ENCODE data around the gene RAB36. TPM values are rescaled to one million over a fixed set of nuclear protein-coding genes. Genes with fewer than 3 reads are reported as not detected.

The RAB36 gene, protein sequence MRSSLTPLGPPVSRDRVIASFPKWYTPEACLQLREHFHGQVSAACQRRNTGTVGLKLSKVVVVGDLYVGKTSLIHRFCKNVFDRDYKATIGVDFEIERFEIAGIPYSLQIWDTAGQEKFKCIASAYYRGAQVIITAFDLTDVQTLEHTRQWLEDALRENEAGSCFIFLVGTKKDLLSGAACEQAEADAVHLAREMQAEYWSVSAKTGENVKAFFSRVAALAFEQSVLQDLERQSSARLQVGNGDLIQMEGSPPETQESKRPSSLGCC
- total RNA-seq (1 to 10 TPM in 1 of 2 experiments, under 1 TPM in 1; 0.93 to 1.5 TPM), polyA plus RNA-seq (1.5 TPM)

DNA sequence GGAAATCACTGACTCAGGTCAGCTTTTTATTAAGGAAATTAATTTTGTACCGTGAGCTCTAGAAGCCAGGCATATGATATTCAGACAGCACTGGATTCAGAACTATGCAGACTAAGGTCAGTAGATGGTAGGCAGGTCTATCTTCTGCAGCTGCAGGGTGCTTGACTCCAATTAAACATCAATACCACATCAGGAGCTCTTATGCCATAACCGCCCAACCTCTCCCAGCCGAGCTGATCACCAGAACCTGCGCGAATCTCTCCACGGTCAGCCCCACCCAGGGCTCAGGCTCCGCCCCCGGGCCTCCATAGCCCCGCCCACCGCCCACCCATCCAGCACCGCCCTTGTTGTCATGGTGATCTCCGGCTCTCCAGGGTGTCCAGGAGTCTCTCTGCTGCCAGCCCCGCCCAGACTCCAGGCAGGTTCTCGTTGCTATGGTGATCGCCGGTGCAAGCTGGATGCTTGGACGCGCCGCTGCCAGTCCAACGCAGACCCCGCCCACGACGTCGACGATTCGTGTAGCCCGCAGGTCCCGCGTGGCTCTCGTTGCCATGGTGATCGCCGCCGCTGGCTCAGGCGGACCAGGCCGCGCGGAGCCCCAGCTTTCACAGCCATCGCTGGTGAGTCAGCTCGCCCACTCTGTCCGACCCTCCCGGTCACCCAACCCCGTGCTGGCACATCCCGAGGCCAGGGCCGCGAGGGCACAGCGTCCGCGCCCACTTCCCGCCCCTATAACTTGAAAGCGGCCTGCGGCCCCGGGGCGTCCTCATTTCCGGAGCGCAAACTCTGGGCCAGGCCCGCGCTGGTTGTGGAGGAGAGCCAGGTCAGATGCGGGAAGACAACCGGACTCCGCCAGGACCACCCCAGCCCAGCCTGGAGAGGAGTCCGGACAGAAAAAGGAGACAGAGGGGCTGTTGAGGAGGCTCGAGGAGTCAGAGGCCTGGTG, at the start of gene RAB36:
TSS of gene RAB36 (plus strand) at position 546 of the 946 bp plus-strand sequence. CDS start 1,140 bp downstream, outside the sequence.
- H3K9me3 ChIP-seq (ENCODE audit: low read length): no peaks in the 10 kb centered on the region
- peak within 1 kb of the TSS; percentile 76 to 89 (median 80) for H3K4me3 Mint-ChIP-seq
- H3K36me3 Mint-ChIP-seq: peaks cover 0 to 2% (median 0%) of the 10 kb centered on the region in 3 donors
- peaks cover 41 to 60% (median 54%) of the 10 kb centered on the region in 3 donors for H3K4me1 Mint-ChIP-seq
- peaks cover 43% of the 10 kb centered on the region for H3K4me1 ChIP-seq (ENCODE audit: insufficient read depth, low read length)
- peak within 1 kb of the TSS; percentile 48 for H3K27ac ChIP-seq (ENCODE audit: low read depth, low read length)
- peaks cover 7% of the 10 kb centered on the region for H3K27me3 ChIP-seq (ENCODE audit: insufficient read depth, low read length, poor library complexity, severe bottlenecking)
- peak; percentile 86 to 97 (median 91) for DNase-seq
- H3K4me3 ChIP-seq (ENCODE audit: low read length): peak within 1 kb of the TSS; percentile 40
- ChIA-PET CTCF (interaction anchor here (1.0 to 2.4 kb wide), 9 partner anchors 10 to 190 kb away, joined by 3 to 10 read pairs (median 7); no protein-coding TSS in a partner anchor), POLR2A (interaction anchor here (0.6 kb wide), 2 partner anchors 9 to 25 kb away, joined by 4 read pairs; no protein-coding TSS in a partner anchor)
- H3K27me3 Mint-ChIP-seq: peaks cover 0 to 3% of the 10 kb centered on the region in 2 donors
- no peaks in the 10 kb centered on the region for H3K36me3 ChIP-seq (ENCODE audit: insufficient read depth, low read length)
- H3K9me3 Mint-ChIP-seq: peaks cover 0 to 2% (median 0%) of the 10 kb centered on the region in 5 donors
- peak within 1 kb of the TSS; percentile 92 to 99 (median 96) for H3K27ac Mint-ChIP-seq

DNA sequence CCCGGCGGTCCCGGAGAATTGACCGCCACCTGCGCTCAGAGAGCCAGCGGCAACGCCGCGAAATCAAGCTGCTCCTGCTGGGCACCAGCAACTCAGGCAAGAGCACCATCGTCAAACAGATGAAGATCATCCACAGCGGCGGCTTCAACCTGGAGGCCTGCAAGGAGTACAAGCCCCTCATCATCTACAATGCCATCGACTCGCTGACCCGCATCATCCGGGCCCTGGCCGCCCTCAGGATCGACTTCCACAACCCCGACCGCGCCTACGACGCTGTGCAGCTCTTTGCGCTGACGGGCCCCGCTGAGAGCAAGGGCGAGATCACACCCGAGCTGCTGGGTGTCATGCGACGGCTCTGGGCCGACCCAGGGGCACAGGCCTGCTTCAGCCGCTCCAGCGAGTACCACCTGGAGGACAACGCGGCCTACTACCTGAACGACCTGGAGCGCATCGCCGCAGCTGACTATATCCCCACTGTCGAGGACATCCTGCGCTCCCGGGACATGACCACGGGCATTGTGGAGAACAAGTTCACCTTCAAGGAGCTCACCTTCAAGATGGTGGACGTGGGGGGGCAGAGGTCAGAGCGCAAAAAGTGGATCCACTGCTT, 49.4 kb upstream of the RAB36 start:
- Histone ChIP-seq H3K27ac (ENCODE audit: low read depth, low read length) (no peak overlapping the region), H3K27me3 (ENCODE audit: insufficient read depth, low read length, poor library complexity, severe bottlenecking) (peaks cover 12% of the 10 kb centered on the region), H3K9me3 (ENCODE audit: low read length) (no peaks in the 10 kb centered on the region), H3K4me1 (ENCODE audit: insufficient read depth, low read length) (no peaks in the 10 kb centered on the region), H3K36me3 (ENCODE audit: insufficient read depth, low read length) (no peaks in the 10 kb centered on the region), H3K4me3 (ENCODE audit: low read length) (no peak overlapping the region)
- no peaks in the 10 kb centered on the region for H3K9me3 Mint-ChIP-seq
- no peak overlapping the region for H3K27ac Mint-ChIP-seq
- H3K4me3 Mint-ChIP-seq: no peak overlapping the region
- no peak for DNase-seq
- POLR2A ChIA-PET: no interaction called here
- H3K27me3 Mint-ChIP-seq: no peaks in the 10 kb centered on the region
- H3K4me1 Mint-ChIP-seq: no peaks in the 10 kb centered on the region
- CTCF ChIA-PET: interaction anchor here (0.6 kb wide), 1 partner anchor 28 kb away, joined by 3 read pairs; no protein-coding TSS in a partner anchor
- H3K36me3 Mint-ChIP-seq: no peaks in the 10 kb centered on the region

DNA sequence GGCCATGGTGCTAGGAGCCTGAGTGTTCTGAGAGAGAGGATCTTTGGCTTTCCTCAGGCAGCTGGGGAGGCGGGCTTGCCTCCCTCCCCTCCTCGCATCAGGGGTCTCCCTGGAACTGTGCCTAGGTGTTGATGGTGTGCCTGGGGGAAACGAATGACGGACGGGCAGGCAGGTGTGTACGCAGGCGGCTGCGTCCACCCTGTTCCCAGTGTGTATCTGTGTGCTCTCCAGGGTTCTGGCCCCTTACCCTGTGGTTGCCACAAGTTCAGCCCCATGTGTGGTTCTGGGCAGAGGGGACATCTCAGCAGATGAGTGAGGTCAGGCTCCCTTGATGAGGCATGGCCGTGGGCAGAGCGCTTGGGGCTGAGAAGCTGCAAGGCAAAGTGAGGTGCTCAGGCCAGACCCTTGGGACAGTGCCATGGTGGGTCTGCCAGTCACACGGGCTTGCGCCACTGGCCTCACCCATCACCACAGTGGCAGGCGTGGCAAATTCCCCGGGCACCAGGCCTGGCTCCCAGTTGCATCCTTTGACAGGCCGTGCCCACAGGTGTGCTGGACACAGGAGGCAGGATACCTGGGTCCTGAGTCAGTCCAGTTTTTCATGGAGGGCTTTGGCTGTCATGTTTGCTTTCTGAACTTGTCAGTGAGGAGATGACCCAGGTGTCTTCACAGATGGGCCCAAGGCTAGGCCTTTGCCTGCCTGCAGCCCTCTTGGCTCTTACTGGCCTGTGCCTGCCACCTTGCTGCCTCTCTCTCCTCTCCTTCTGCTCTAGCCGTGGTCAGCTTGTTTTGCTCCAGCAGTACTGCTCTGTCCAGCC, 47.7 kb upstream of the RAB36 start:
- H3K4me1 ChIP-seq (ENCODE audit: insufficient read depth, low read length): no peaks in the 10 kb centered on the region
- Mint-ChIP-seq H3K4me1 (no peaks in the 10 kb centered on the region), H3K4me3 (no peak overlapping the region), H3K9me3 (no peaks in the 10 kb centered on the region), H3K36me3 (no peaks in the 10 kb centered on the region), H3K27me3 (no peaks in the 10 kb centered on the region), H3K27ac (peak overlapping the region in 1 of 8 donors; percentile 17)
- no peak for DNase-seq
- peaks cover 12% of the 10 kb centered on the region for H3K27me3 ChIP-seq (ENCODE audit: insufficient read depth, low read length, poor library complexity, severe bottlenecking)
- H3K27ac ChIP-seq (ENCODE audit: low read depth, low read length): no peak overlapping the region
- no peaks in the 10 kb centered on the region for H3K9me3 ChIP-seq (ENCODE audit: low read length)
- no peak overlapping the region for H3K4me3 ChIP-seq (ENCODE audit: low read length)
- POLR2A ChIA-PET: no interaction called here
- CTCF ChIA-PET: no interaction called here
- no peaks in the 10 kb centered on the region for H3K36me3 ChIP-seq (ENCODE audit: insufficient read depth, low read length)

DNA sequence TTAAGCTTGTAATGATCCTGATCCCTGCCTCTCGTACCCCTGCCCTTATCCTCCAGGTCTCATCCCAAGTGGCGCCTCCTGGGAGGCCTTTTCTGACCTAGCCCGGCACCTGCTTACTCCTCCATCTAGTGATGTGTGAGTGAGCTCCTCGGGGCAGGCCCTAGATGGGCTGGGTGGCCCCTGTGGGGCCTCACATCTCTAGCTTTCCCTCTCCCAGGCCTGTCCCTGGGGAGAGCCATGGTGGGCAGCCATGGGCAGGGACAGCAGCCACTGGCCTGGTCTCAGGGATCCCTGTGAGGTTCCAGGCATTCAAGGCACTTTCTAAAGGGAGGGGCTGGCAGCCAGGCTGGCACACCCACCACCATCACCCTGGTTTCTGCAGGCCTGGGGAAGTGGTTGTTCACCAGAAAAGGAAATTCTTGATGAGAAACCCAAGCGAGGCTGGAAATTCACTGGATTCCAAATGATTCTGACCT, 47.0 kb upstream of the RAB36 start:
- H3K4me1 Mint-ChIP-seq: no peaks in the 10 kb centered on the region
- no peak overlapping the region for H3K27ac ChIP-seq (ENCODE audit: low read depth, low read length)
- no peaks in the 10 kb centered on the region for H3K36me3 Mint-ChIP-seq
- no peaks in the 10 kb centered on the region for H3K27me3 Mint-ChIP-seq
- no peak overlapping the region for H3K27ac Mint-ChIP-seq
- peaks cover 12% of the 10 kb centered on the region for H3K27me3 ChIP-seq (ENCODE audit: insufficient read depth, low read length, poor library complexity, severe bottlenecking)
- no peaks in the 10 kb centered on the region for H3K4me1 ChIP-seq (ENCODE audit: insufficient read depth, low read length)
- no peak overlapping the region for H3K4me3 ChIP-seq (ENCODE audit: low read length)
- no peak overlapping the region for H3K4me3 Mint-ChIP-seq
- no peaks in the 10 kb centered on the region for H3K36me3 ChIP-seq (ENCODE audit: insufficient read depth, low read length)
- H3K9me3 ChIP-seq (ENCODE audit: low read length): no peaks in the 10 kb centered on the region
- no peaks in the 10 kb centered on the region for H3K9me3 Mint-ChIP-seq
- CTCF ChIA-PET: no interaction called here
- POLR2A ChIA-PET: no interaction called here
- no peak for DNase-seq

DNA sequence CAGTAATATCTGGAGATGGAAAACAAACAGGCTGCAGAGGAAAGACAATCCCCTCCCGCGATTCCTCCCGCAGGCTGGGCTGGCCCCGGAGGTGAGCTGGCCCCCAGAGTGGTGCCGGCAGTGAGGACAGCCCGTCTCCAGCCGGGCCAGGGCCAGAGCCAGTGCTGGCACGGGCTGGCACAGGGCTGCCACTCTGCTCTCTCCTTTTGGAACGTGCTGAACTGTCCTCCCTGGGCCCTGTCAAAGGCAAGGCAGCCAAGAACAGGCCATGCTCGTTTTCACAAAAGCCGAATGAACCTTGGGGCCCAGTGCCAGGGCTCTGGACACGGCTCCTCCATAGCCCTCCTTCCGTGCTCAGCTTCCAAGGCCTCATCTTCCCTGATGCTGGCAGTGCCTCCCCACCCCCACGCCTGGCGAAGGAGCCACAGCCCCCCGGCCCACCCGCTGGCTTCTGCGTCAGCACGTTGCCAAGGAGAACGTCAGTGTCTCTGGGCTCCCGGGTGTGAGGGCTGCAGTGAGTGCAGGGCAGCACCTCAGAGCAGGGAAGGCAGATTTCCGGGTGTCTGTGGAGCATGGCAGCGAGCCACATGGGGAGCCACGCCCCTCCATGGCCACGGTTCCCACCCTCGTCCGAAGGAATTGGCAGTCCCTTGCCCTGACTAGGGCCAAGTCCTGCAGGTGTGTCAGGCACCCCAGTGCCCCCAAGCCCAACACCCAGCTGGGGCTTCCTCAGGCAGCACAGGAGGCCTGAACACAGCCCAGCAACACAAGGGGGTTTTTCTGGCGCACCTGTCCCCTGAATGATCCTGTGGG, 46.4 kb upstream of the RAB36 start:
- Mint-ChIP-seq H3K27ac (no peak overlapping the region), H3K9me3 (no peaks in the 10 kb centered on the region), H3K27me3 (no peaks in the 10 kb centered on the region), H3K4me3 (no peak overlapping the region), H3K36me3 (no peaks in the 10 kb centered on the region), H3K4me1 (no peaks in the 10 kb centered on the region)
- H3K9me3 ChIP-seq (ENCODE audit: low read length): no peaks in the 10 kb centered on the region
- H3K27me3 ChIP-seq (ENCODE audit: insufficient read depth, low read length, poor library complexity, severe bottlenecking): peaks cover 12% of the 10 kb centered on the region
- H3K4me1 ChIP-seq (ENCODE audit: insufficient read depth, low read length): no peaks in the 10 kb centered on the region
- no peaks in the 10 kb centered on the region for H3K36me3 ChIP-seq (ENCODE audit: insufficient read depth, low read length)
- ChIA-PET CTCF (no interaction called here), POLR2A (no interaction called here)
- no peak for DNase-seq
- H3K27ac ChIP-seq (ENCODE audit: low read depth, low read length): no peak overlapping the region
- H3K4me3 ChIP-seq (ENCODE audit: low read length): no peak overlapping the region

DNA sequence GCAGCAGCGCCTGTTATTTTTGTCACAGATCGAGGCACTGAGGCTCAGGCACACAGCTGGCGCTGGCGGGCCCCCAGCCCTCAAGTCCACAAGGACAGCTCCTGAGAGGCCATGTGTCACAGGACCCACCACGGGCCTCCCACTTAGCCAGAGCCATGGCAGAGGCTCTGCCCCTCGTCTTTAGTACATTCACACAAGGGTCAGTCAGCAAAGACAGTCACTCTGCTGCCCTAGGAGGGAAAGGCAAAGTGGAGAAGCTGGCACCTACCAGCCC, 45.8 kb upstream of the RAB36 start:
- no peaks in the 10 kb centered on the region for H3K4me1 Mint-ChIP-seq
- H3K36me3 ChIP-seq (ENCODE audit: insufficient read depth, low read length): no peaks in the 10 kb centered on the region

DNA sequence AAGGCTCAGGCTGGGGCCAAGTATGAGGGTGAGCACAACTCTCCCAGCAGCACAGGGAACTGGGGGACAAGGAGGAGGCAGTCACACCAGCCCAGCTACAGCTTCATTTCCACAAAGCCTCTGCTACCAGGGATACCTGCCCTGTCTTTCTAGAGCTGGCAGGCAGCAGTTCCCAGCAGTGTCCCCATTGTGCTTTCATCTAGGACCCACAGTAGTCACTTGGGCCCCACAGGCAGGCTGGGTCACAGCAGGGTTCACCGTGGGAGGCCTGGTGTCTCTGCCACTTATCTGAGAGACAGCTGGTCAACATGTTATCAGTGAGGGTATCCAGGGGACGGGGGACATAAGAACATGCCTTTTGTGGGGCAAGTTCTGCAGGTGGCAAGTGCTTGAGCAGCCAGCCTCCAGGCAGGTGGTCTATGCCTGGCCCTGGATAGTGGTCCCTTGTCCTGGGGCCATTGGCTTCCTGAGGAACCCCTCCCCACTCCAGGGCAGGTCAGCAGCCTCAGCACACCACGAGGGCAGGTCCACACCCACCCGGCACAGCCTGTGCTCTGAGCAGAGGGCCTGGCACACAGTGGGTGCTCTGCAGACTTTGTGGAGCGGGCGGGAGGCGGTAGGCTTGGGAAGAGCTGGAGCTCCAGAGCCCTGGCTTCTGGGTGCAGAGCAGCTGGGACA, 45.0 kb upstream of the RAB36 start:
- Histone ChIP-seq H3K4me3 (ENCODE audit: low read length) (no peak overlapping the region), H3K9me3 (ENCODE audit: low read length) (no peaks in the 10 kb centered on the region), H3K36me3 (ENCODE audit: insufficient read depth, low read length) (no peaks in the 10 kb centered on the region), H3K27ac (ENCODE audit: low read depth, low read length) (no peak overlapping the region), H3K4me1 (ENCODE audit: insufficient read depth, low read length) (no peaks in the 10 kb centered on the region), H3K27me3 (ENCODE audit: insufficient read depth, low read length, poor library complexity, severe bottlenecking) (peaks cover 12% of the 10 kb centered on the region)
- Mint-ChIP-seq H3K4me1 (no peaks in the 10 kb centered on the region), H3K4me3 (no peak overlapping the region), H3K27me3 (no peaks in the 10 kb centered on the region), H3K36me3 (no peaks in the 10 kb centered on the region), H3K27ac (no peak overlapping the region), H3K9me3 (no peaks in the 10 kb centered on the region)
- DNase-seq: no peak
- POLR2A ChIA-PET: no interaction called here
- CTCF ChIA-PET: no interaction called here

More for the DNA sequence above, 45.8 kb upstream of the RAB36 start:
- DNase-seq: no peak
- Histone ChIP-seq H3K4me3 (ENCODE audit: low read length) (no peak overlapping the region), H3K27me3 (ENCODE audit: insufficient read depth, low read length, poor library complexity, severe bottlenecking) (peaks cover 12% of the 10 kb centered on the region), H3K4me1 (ENCODE audit: insufficient read depth, low read length) (no peaks in the 10 kb centered on the region), H3K9me3 (ENCODE audit: low read length) (no peaks in the 10 kb centered on the region), H3K27ac (ENCODE audit: low read depth, low read length) (no peak overlapping the region)
- Mint-ChIP-seq H3K36me3 (no peaks in the 10 kb centered on the region), H3K9me3 (no peaks in the 10 kb centered on the region), H3K27ac (no peak overlapping the region), H3K4me3 (no peak overlapping the region), H3K27me3 (no peaks in the 10 kb centered on the region)
- ChIA-PET POLR2A (no interaction called here), CTCF (no interaction called here)
